Activated T-helper 1 cell treated with anti-CD3 and anti-CD28 coated beads, Interleukin-12 subunit alpha, Interleukin-12 subunit beta, Interleukin-2, Interleukin-4 antibody, amounts not matched to agents 30 ng/mL and 10 ng/mL and 1 ng/mL, durations not matched to agents 14 hours and 24 hours and 36 hours (primary cell): Measurements from ENCODE around the gene NDUFS2. TPM values are rescaled to one million over a fixed set of nuclear protein-coding genes. Genes with fewer than 3 reads are reported as not detected.
"Not testable (repeated sequence)": the region's sequence is repeated elsewhere in the genome, so short reads cannot be mapped to it uniquely, and the experiment has no call there.

Source experiments
- DNase-seq: peaks from one replicate; pipeline ENCODE4 v3.0.0; 2021; ENCODE audit warnings: low spot score
- H3K27ac Mint-ChIP-seq: one replicate; pipeline ENCODE4 v1.8.0; 2021; ENCODE audit warnings: mild to moderate bottlenecking, mixed read lengths
- H3K27me3 Mint-ChIP-seq: one replicate; pipeline ENCODE4 v1.8.0; 2022; ENCODE audit warnings: mild to moderate bottlenecking, moderate library complexity, mixed read lengths; ENCODE audit not compliant: insufficient read depth
- H3K36me3 Mint-ChIP-seq: one replicate; pipeline ENCODE4 v1.8.0; 2021; ENCODE audit warnings: low read depth, mixed read lengths
- H3K4me1 Mint-ChIP-seq: one replicate; pipeline ENCODE4 v1.8.0; 2021; ENCODE audit warnings: low read depth, mixed read lengths
- H3K4me3 Mint-ChIP-seq: one replicate; pipeline ENCODE4 v1.8.0; 2021; ENCODE audit warnings: mild to moderate bottlenecking, moderate library complexity, mixed read lengths
- H3K9me3 Mint-ChIP-seq: one replicate; pipeline ENCODE4 v1.8.0; 2021; ENCODE audit warnings: mixed read lengths
- intact Hi-C: fragments of 100-400 bp; cut with micrococcal nuclease; formaldehyde crosslinking; loops from one replicate; pipeline ENCODE4 v1.15.1; 2024
- total RNA-seq: library from RNA; stranded (reverse); gene quantifications from 2 replicates; pipeline ENCODE4 v1.2.3, GENCODE V29; 2022

Gene NDUFS2
- total RNA-seq, 1 donor from 2014 or later = 72.9 TPM

DNA sequence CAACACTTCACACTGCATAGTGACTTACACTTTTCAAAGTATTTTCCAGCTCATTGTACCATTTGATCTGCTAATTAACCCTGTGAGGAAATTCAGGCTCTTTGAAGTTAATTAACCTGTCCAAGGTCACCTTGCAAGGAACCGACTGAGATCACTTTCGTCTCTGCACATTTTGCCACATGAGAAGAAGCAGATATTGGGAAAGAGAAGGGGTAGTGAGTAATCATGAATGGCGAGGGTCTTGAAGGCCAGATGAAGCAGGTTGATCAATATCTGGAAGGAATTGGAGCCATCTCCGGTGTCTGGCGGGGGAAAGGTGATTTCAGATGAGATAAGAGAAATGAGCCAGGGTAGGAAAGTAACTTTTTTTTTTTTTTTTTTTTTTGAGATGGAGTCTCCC, 17.8 kb downstream of the NDUFS2 start:
- Mint-ChIP-seq H3K9me3 (no peaks in the 10 kb centered on the region), H3K27me3 (peaks cover 3% of the 10 kb centered on the region), H3K27ac (no peak overlapping the region), H3K4me3 (no peak overlapping the region), H3K4me1 (peaks cover 31% of the 10 kb centered on the region), H3K36me3 (peaks cover 3% of the 10 kb centered on the region)
- DNase-seq = no peak
- intact Hi-C loops = no loop called here

DNA sequence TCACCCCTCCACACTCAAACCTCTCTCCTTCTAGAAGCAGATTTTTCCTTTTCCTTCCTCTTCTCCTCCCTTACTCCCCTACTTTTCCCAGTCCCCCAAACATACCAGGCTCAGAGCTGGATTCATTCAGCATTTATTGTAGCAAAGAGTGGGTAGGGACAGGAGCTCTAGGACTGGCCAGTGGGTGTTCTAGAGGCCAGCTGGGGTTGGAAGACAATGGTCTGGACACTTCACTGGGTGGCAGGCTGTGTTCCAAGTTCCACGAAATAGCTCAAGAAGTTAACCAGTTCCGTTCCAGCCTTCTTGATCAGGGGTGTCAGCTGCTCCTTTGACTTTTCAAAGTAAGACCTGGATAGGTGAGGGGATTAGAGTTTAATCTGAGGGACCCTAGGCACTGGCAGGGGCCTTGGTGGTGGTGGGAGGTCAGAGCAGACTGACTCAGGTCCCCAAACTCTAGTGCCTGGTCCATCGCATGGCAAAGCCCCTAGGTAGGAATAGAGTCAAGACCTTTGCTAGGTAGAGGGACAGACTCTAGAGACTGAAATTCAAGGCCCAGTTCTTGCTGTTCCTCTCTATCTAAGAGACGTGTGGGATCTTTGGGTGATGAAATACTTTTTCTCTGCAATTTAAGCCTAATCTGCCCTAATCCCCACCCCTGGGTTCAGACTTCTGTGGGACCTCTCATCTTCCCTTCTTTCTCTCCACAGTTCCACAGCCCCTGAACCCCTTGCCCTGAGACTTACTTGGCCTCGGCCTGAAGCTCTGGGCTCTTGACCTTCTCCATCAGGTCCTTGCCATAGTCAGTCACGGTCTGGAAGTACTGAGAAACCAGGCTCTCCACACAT, 20.2 kb downstream of the NDUFS2 start:
- Mint-ChIP-seq H3K9me3 (no peaks in the 10 kb centered on the region), H3K36me3 (peaks cover 2% of the 10 kb centered on the region), H3K27me3 (peaks cover 3% of the 10 kb centered on the region), H3K4me3 (no peak overlapping the region), H3K4me1 (peaks cover 33% of the 10 kb centered on the region), H3K27ac (no peak overlapping the region)
- intact Hi-C loops = no loop called here
- no peak for DNase-seq

DNA sequence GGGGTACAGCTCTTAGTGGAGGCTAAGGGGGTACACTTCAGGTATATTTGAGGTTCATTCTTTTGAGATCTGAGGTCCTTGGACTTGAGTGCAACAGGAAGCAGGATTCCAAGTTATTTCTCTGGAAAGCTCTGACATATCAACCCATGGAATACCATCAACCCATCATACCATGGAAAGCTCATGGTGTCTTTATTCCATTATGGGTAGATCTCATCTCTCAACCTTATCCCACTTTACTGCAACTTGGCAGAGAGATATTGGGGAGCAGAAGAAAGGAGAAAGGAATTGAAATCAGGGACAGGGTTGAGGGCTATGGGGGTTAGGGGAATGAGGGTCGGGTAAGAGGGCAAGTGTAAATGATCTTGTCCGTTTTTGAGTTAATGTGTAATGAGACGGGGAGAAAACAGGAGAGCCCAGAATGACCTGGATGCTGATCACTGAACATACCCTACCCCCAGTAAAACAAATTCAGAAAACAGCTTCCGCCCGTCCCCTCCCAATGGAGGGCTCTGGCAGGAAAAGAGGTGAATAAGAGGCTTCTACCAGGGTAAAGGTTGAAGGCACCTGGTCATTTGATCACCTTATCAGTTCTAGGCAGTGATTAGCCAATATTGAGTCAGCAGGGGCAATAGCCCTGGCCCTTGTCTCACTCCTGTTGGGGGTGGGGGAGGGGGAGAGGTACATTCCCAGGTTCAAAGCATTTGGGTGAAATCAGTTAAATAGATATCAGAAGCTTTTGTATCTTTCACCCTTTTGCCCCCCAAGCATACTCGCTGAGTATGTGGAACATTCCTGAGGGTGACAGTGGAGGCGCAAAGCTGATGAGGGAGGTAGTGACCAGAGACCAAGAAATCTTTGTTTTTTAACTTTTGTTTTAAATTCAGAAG, 21.9 kb downstream of the NDUFS2 start:
- H3K27me3 Mint-ChIP-seq = peaks cover 3% of the 10 kb centered on the region
- peaks cover 13% of the 10 kb centered on the region for H3K36me3 Mint-ChIP-seq
- H3K27ac Mint-ChIP-seq = no peak overlapping the region
- H3K4me3 Mint-ChIP-seq = no peak overlapping the region
- no peaks in the 10 kb centered on the region for H3K9me3 Mint-ChIP-seq
- intact Hi-C loops = no loop called here
- H3K4me1 Mint-ChIP-seq = peaks cover 24% of the 10 kb centered on the region
- DNase-seq = no peak

DNA sequence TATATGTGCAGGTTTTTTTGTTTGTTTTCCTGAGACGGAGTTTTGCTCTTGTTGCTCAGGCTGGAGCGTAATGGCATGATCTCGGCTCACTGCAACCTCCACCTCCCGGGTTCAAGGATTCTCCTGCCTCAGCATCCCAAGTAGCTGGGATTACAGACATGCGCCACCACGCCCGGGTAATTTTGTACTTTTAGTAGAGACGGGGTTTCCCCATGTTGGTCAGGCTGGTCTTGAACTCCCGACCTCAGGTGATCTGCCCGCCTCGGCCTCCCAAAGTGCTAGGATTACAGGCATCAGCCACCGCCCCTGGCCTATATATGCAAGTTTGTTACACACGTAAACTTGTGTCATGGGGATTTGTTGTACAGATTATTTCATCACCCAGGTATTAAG, 22.5 kb downstream of the NDUFS2 start:
- peaks cover 24% of the 10 kb centered on the region for H3K4me1 Mint-ChIP-seq
- DNase-seq, H3K27me3 Mint-ChIP-seq, H3K9me3 Mint-ChIP-seq, H3K4me3 Mint-ChIP-seq, H3K27ac Mint-ChIP-seq: not testable (repeated sequence)
- H3K36me3 Mint-ChIP-seq = peaks cover 13% of the 10 kb centered on the region
- intact Hi-C loops = loop anchor here (1.0 to 5.0 kb wide), 10 partner anchors 14 to 542 kb away; partner anchors contain the start of genes ATF6, CFAP126, NDUFS2 and NIT1

DNA sequence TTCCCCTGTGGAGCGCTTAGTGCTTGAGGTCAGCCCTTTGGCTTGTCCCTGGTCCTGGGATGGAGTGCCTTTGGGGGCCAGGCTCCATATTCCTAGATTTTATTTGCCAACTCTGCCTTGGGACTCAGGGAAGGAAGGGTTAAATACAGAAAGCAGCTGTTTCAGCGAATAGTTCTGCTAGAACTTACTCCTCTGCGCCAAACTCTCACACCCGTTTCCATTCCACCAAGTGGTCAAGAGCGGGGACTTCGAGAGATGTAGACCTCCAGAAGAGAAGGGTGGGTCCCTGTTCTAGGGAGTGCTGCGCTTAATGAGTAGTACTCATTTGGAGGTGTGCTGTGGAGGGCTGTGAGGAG, 23.0 kb downstream of the NDUFS2 start:
- intact Hi-C loops = loop anchor here (1.0 to 5.0 kb wide), 10 partner anchors 15 to 541 kb away; partner anchors contain the start of genes ATF6, CFAP126, NDUFS2 and NIT1
- Mint-ChIP-seq H3K4me3 (peak overlapping the region; percentile 99), H3K27me3 (peaks cover 3% of the 10 kb centered on the region), H3K27ac (peak overlapping the region; percentile 100), H3K9me3 (no peaks in the 10 kb centered on the region), H3K4me1 (peaks cover 24% of the 10 kb centered on the region), H3K36me3 (peaks cover 15% of the 10 kb centered on the region)
- DNase-seq = no peak

DNA sequence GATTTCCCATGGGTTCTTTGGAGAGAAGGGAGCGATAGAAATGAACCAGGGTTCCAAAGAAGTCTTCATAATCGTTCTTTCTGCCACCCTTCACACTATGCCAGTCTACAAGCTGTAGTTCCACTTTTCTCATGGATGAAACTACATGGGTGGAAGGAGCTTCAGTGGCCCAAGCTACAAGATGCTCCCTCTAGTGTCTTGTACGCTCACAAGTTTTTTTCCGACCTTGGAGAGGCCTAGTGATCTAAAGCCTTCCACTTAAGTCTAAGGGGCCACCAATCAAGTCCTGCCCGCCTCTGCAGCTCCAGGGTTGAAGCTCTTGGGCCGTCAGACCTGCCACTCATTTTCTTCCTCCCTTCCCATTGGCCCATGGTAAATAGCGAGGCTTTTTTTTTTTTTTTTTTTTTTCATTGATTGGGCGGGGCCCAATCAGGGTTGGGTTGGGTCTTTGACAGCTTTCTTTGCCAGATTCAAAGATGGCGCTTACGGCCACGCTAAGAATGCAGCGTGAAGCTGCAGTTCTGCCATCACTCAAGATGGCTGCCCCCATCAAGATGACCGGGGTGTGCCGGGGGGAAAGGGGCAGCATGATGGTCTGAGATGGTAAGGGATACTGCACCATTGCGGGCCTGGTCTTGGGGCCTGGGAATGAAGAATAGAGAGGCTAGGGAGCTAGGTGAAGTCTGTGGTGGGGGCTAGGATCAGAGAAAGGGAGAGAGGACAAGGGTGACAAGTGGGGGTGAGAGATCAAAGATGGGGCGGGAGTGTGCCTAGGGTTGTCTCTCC, 23.6 kb downstream of the NDUFS2 start, which contains the start of gene TOMM40L:
Gene TOMM40L (plus strand): TSS at position 527 of the 786 bp plus-strand sequence. CDS start 430 bp downstream, outside the sequence.
- intact Hi-C loops = loop anchor here (1.0 to 5.0 kb wide), 12 partner anchors 15 to 541 kb away; partner anchors contain the start of genes ATF6, CFAP126, NDUFS2 and NIT1
- peaks cover 24% of the 10 kb centered on the region for H3K4me1 Mint-ChIP-seq
- peak within 1 kb of the TSS; percentile 99 for H3K4me3 Mint-ChIP-seq

DNA sequence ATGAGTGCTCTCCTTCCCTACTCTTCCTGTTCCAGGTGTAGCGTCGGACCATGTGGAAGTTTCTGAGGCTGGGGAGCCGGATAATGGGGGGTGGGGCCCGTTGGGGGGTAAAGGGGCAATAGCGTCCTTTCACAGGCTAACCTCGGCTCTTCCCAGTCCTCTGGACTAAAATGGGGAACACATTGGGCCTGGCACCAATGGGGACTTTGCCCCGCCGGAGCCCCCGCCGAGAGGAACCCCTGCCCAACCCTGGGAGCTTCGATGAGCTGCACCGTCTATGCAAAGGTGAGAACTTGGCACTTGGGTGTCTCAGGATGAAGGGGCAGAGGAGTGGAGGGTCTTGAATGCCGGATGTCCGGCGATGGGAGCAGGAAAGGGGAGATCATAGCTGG, 24.1 kb downstream of the NDUFS2 start:
- H3K27ac Mint-ChIP-seq = peak overlapping the region; percentile 100
- DNase-seq = no peak
- intact Hi-C loops = loop anchor here (2.0 to 5.0 kb wide), 3 partner anchors 68 to 518 kb away; partner anchors contain the start of genes CFAP126 and USP21
- no peaks in the 10 kb centered on the region for H3K9me3 Mint-ChIP-seq
- peak overlapping the region; percentile 99 for H3K4me3 Mint-ChIP-seq
- peaks cover 3% of the 10 kb centered on the region for H3K27me3 Mint-ChIP-seq
- peaks cover 18% of the 10 kb centered on the region for H3K36me3 Mint-ChIP-seq
- peaks cover 24% of the 10 kb centered on the region for H3K4me1 Mint-ChIP-seq

More for the DNA sequence above, 23.6 kb downstream of the NDUFS2 start, which contains the start of gene TOMM40L:
- Mint-ChIP-seq H3K27me3 (peaks cover 3% of the 10 kb centered on the region), H3K27ac (peak within 1 kb of the TSS; percentile 100), H3K36me3 (peaks cover 18% of the 10 kb centered on the region), H3K9me3 (no peaks in the 10 kb centered on the region)
- peak; percentile 87 for DNase-seq

DNA sequence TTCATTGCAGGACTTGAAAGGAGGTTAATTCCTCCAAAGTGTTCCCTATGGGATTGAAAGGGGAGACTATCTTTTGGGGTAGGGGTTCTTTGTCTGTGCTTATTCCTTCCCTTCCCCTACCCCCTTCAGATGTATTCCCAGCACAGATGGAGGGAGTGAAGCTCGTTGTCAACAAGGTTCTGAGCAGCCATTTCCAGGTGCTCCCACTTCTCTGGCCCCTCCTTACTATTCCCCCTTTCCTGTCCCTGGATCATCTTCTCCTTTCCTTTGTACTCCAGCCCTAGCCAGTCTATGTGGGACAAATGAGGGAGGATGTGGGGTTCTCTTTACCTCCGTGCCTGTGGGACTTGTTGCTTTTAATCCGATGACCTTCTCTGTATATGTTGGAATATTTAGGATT, 24.6 kb downstream of the NDUFS2 start:
- peaks cover 18% of the 10 kb centered on the region for H3K36me3 Mint-ChIP-seq
- H3K9me3 Mint-ChIP-seq = no peaks in the 10 kb centered on the region
- intact Hi-C loops = loop anchor here (1.0 to 5.0 kb wide), 6 partner anchors 65 to 518 kb away; partner anchors contain the start of genes CFAP126 and USP21
- peaks cover 24% of the 10 kb centered on the region for H3K4me1 Mint-ChIP-seq
- DNase-seq = no peak
- H3K27me3 Mint-ChIP-seq = peaks cover 3% of the 10 kb centered on the region
- H3K4me3 Mint-ChIP-seq = peak overlapping the region; percentile 99
- H3K27ac Mint-ChIP-seq = peak overlapping the region; percentile 100

GRCh38 chr1:161227196-161227871, 25.2 kb downstream of the NDUFS2 start:
- Mint-ChIP-seq H3K27ac (peak overlapping the region; percentile 79), H3K4me1 (peaks cover 24% of the 10 kb centered on the region), H3K36me3 (peaks cover 18% of the 10 kb centered on the region), H3K4me3 (peak overlapping the region; percentile 99), H3K27me3 (peaks cover 3% of the 10 kb centered on the region), H3K9me3 (no peaks in the 10 kb centered on the region)
- peak; percentile 80 for DNase-seq
- intact Hi-C loops = loop anchor here (1.0 to 5.0 kb wide), 6 partner anchors 64 to 517 kb away; partner anchors contain the start of genes CFAP126 and USP21

- Mint-ChIP-seq H3K4me1 (peaks cover 24% of the 10 kb centered on the region), H3K36me3 (peaks cover 18% of the 10 kb centered on the region), H3K9me3 (no peaks in the 10 kb centered on the region), H3K27ac (peak overlapping the region; percentile 79), H3K27me3 (peaks cover 3% of the 10 kb centered on the region), H3K4me3 (peak overlapping the region; percentile 99)
- intact Hi-C loops = loop anchor here (5.0 kb wide), 1 partner anchor 139 kb away; the partner anchor contains the start of gene CFAP126
- no peak for DNase-seq
Measured at GRCh38 chr1:161228032-161228431, 25.9 kb downstream of the NDUFS2 start.

GRCh38 chr1:161229896-161230295, 27.7 kb downstream of the NDUFS2 start:
- H3K9me3 Mint-ChIP-seq = no peaks in the 10 kb centered on the region
- no peak overlapping the region for H3K4me3 Mint-ChIP-seq
- intact Hi-C loops = loop anchor here (5.0 kb wide), 1 partner anchor 137 kb away; the partner anchor contains the start of gene CFAP126
- no peak for DNase-seq
- H3K27me3 Mint-ChIP-seq = peaks cover 2% of the 10 kb centered on the region
- peaks cover 18% of the 10 kb centered on the region for H3K36me3 Mint-ChIP-seq
- peaks cover 24% of the 10 kb centered on the region for H3K4me1 Mint-ChIP-seq
- H3K27ac Mint-ChIP-seq = no peak overlapping the region
